HG03439 (cell line): ENCODE results near the gene PRIM2.
"Not testable (repeated sequence)": the region's sequence is repeated elsewhere in the genome, so short reads cannot be mapped to it uniquely, and the experiment has no call there.

Experiments
- ATAC-seq: cut with Tn5 transposase; IDR thresholded peaks from one replicate; pipeline ENCODE4 v1.9.1; 2021; ENCODE audit warnings: mild to moderate bottlenecking, moderate library complexity; ENCODE audit not compliant: unreplicated experiment

The PRIM2 gene

DNA sequence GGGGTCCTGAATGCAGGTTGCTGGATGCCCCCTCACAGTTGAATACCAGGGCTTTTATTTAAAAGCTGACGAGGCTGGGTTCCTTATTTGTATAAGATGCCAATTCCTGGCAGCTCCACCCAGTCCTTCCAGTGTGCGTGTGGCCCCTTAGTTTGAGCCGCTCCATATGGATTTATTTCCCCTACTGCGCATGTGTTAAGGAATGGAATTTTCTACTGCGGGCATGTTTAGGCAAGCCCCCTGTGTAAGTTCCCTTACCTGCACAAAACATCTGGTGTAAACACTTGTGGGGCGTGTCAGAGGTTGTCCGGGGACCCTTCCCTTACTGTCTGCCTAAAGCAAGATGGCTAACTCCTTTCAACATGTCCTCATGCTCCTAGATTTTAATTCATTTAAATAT, 174.4 kb downstream of the PRIM2 start:
- not testable (repeated sequence) for ATAC-seq

DNA sequence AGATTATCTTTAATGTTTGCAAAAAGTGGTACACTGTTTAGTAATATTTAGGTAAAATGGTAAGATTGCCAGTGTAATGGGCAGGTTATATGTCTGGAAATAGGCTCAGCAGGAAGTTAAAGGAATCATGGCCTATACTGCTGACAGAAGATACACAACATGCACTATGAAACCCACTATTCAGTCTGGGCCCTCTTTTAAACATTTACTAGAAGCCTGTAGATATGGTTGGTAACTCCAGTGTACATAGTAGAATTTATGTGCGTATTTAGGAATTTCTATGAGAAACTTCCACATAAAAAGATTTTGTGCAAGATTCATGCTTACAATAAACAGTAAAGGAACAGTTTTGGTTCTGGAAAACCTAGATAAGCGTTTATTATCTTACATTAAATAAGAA, 178.8 kb downstream of the PRIM2 start:
- not testable (repeated sequence) for ATAC-seq

DNA sequence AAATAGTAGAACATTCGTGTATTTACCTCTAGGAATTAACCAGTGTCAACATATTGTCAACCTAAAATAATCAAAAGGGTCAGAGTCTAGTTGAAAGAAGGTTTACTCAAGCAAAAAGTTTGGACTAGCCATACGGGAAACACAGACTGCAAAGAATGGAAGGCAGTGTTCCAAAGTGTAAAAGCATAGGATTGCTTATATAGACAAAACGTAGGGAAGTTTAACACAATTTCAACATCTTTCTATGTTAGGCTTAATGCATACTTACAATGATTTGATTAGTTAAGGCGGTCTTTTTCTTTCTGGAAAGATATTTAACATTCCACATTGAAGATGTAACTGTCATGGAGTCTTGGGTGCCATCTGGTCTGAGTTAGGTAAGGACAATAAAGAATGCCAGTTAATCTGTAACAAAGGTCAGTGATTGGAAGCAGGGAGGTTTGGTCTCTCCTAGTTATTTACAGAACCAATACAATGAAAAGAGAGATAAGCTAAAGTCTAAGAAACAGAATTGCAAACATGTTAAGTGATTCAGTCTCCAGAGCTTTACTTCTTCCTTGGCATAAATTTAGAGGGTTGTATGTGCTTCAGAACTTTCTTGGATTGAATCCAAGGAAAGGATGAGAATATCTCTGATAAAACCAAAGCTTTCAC, 183.1 kb downstream of the PRIM2 start:
- ATAC-seq: not testable (repeated sequence)

DNA sequence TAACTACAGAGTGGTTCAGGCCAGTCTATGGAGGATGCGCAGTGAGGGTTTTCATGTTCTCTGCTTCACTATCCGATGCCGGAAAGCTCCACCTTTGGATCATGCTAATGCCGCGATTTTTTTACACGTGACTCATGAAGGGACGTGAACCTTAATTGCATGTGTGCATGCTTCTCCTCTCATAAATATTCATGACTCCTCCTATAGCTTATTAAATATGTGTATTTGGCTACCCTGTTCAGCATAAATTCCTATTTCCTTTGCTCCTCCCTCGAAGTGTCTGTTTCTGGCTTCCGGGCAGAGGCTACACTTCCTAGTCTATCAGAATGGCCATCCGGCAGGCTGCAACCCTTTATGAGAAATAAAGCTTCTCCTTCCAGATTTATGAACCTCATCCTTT, 185.0 kb downstream of the PRIM2 start:
- not testable (repeated sequence) for ATAC-seq

DNA sequence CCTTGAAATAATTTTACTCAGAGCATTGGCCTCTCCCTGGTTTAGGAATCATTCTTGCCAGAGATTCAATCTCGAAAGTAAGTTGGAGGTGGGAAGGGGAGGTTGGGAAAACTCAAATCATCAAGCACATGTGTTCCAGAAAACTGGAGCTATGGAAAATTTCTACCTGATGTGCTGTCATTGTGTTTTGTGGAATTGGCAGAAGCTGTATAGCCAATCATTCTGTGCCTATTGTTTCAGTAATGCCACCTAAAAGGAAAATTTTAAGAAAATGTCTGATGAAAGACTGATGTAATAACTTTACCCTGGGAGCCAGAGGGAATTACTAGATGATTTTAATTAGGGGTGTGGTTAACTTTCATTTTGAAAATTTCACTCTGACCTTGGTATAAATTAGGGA, 187.8 kb downstream of the PRIM2 start:
- ATAC-seq: not testable (repeated sequence)

DNA sequence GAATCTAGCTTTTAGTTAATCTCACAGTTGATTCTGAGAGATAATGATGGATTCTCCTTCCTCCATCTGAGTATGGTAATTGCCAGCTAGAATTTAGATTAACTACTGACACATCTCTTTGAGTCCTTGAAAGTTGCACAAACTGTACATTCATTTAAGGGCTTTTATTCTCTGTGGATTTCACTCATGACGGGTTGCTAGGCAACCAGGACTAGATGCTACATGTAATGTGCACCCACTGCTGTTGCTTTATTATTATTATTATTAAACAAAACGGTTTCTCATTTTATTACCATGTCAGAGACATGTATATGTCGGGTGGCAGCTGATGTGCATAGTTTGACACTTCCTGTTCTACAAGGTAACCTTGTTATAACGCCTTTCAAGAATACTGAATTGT, 193.0 kb downstream of the PRIM2 start:
- ATAC-seq: not testable (repeated sequence)

DNA sequence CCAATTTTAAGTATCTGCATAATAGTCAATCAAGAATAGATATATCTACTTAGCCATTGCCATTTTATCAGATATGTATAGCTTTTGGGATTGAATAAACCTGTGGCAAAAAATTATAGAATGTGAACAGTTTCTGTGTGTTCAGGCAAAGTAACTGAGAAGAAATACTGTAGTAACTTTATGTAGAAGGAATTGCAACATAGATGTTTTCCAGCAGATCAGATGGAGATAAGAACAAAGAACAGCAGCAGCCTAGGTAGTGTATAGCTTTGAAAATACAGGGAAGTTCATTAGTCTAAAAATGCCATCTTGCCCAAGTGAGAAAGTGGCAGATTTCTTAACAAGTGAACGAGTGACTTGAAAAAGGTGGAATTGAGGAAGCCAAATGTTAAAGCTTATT, 197.7 kb downstream of the PRIM2 start:
- ATAC-seq: not testable (repeated sequence)

DNA sequence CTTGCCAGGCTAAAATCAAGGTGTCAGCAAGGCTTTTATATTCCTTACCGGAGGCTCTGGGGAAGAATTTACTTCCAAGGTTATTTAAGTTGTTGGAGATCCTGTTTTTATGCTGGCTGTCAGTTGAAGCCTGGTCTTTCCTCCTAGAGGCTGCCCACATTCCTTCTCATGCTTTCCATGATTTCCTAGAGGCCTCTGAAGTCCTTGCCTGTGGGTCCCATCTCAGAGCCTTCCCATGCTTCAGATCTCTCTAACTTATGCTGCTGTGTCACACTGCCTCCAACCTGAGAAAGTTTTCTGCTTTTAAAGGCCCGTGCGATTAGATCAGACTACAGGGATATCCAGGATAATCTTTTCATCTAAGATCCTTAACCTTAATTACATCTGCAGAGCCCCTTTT, 198.4 kb downstream of the PRIM2 start:
- not testable (repeated sequence) for ATAC-seq

DNA sequence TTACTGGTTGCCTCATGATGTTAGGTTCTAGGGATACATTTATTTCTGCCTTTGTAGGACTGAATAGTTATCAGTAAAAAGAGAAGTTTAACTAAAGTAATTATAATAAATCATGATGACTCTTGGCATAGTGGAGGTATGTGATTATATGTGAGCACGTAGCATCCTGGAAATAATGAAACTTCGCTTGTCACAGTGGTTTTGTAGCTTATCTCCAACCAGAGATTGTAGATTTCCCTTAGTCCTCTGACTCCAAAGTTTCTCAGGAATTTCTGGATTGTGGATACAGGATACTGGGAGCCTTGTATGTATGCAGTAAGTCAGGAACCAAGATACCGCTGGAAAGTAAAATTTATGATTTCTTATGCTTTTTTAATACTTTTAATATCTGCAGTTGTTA, 199.3 kb downstream of the PRIM2 start:
- not testable (repeated sequence) for ATAC-seq

DNA sequence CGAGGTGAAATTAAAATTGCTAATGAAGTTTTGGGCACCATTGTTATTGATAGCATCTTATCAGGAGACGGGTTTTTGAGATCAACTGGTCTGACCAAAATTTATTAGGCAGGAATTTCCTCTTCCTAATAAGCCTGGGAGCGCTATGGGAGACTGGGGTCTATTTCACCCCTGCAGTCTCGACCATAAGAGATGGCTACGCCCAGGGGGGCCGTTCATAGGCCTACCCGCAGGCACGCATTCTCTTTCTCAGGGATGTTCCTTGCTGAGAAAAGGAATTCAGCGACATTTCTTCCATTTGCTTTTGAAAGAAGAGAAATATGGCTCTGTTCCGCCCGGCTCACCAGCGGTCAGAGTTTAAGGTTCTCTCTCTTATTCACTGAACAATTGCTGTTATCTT, 201.8 kb downstream of the PRIM2 start:
- ATAC-seq: not testable (repeated sequence)

DNA sequence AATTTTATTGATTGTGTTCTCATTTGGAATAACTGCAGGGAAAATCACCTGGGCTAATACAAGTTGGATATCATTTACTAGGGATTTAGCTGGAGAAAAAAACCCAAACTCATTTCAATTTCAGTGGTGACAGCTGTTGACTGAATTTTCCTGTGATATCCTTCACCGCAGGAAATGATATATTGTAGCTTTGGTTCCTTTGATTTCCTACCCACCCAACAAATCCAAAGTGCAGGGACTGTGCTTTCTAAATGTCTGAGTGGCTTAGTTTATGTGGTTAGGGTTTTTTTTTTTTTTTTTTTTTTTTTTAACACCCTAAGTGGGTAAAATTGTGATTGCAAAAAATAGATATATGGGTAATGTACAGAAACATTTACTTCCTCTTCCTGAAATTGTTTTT, 203.7 kb downstream of the PRIM2 start:
- not testable (repeated sequence) for ATAC-seq

DNA sequence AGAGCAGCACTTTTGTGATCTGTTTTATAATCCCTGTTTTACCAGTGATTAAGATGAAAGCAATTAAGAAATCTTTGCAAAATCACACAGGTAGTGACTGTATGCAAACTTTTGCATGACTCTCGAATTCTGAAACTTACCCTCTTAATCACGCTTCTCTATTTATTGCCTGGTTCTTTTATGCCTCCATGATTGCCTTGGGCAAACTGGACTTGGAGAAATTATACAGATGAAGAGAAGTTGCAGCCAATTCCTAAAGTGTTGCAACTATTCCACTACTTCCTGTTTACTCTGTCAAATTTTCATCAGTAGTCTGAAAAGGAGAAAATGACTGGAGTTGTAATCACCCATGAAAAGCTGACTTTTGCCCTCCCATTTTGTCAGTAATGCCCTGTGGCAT, 205.8 kb downstream of the PRIM2 start:
- not testable (repeated sequence) for ATAC-seq

DNA sequence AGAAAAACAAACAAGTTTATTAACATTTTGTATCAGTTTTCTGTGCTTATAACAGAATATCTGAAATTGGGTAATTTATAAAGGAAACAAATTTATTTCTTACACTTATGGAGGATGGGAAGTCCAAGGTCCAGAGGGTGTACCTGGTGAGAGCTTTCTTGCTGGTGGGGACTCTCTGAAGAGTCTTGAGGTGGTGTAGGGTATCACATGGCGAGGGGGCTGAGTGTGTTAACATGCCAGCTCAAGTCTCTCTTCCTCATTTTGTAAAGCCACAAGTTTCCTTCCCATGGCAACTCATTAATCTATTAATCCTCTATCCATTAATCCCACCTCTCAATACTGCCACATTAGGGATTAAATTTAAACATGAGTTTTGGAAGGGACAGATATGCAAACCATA, 212.3 kb downstream of the PRIM2 start:
- ATAC-seq: not testable (repeated sequence)

DNA sequence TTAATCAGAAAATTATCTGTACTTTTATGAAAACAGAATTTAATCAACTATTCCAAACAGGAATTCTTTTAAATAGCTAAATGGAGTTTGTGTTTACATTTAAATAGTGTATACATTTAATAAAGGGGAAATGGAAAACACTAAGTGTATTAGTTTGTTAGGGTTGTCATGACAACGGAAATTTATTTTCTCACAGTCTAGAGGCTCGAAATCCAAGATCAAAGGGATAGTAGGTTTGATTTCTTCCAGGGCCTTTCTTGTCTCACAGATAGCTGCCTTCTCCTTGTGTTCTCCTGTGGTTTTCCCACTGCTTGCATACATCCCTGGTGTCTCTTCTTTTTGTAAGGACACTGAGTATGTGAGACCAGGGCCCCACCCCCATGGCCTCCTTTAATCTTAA, 215.2 kb downstream of the PRIM2 start:
- ATAC-seq: not testable (repeated sequence)

DNA sequence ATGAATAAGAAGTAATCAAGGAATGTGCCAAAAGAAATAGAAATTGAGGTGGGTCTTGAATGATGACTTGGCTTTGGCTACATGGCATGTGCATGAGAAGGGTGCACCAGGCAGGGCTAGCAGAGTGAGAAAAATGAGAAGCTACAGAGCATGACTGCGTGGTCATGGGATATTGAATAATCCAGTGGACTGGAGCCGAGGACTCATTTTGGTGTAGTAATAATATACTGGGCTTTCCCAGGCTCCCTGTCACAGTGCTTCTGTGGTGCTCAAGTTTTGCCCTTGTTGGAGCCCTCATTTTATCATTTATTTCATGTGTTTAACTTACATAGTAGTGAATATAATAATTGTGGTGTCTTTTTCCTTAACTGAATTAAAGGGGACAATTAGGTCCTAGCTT, 217.7 kb downstream of the PRIM2 start:
- ATAC-seq: not testable (repeated sequence)

DNA sequence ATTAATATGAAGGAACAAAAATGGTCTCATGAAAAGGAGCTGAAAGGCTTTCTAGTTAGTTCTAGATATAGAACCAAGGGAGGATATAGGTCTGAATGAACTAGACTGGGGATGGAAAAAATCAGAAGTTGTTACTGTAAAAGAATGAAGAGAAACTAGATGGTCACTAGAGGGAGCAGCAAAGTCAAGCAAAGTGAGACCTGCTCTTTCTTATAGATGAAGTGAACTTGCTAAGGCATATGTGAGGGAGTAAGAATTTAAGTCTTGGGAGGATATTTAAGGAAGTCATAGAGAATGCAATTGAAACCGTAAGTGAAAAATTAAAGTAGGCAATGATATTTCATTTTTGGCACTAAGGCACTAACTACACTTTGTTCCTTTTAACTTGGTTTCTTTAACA, 218.6 kb downstream of the PRIM2 start:
- not testable (repeated sequence) for ATAC-seq

DNA sequence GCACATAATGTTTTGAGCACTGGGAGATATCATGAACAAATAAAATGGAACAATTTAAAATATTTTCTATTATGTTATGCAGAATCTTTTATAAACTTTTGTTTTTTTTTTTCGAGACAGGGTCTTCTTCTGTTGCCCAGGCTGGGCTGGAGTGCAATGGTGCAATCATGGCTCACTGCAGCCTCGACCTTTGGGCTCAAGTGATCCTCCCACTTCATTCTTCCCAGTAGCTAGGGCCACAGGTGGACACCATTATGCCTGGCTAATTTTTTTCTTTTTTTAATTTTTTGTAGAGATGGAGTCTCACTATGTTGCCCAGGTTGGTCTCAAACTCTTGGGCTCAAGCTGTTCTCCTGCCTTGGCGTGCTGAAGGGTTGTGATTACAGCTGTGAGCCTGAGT, 220.5 kb downstream of the PRIM2 start:
- not testable (repeated sequence) for ATAC-seq

DNA sequence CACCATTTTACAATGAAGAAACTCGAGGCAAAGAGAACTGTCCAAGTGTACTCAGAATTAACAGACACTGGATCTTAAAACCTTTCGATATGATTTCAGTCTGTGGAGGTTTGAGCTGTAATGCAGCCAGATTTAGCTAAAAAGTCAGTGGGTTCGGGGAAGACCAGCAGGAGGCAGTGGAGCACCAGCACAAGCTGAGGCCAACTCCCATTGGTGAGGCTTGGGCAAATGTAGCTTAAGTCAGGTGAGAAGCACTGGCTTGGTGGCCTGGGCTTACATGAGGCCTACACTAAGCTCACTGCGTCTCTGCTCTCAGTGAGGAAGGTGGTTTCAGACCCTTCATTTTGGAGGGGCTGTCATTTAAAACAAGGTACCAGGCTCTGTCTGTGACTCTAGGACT, 234.5 kb downstream of the PRIM2 start:
- ATAC-seq: not testable (repeated sequence)

DNA sequence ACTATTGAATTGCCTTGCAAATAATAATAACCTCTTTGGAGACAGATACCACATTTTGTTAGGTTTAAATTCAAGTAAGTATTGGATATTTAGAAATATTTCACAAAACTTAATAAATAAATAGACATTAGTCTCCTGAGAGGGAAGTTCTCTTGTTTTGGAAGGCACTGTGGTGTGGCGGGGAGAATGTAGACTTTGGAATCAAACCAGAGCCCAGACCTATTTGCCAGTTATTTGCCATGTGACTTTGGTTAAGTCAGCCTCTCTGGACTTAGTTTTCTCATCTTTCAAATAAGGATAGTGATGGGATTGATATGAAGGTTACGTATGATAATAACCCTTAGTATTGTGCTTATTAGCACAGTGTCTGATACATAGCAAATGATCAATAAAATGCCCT, 240.4 kb downstream of the PRIM2 start:
- not testable (repeated sequence) for ATAC-seq

DNA sequence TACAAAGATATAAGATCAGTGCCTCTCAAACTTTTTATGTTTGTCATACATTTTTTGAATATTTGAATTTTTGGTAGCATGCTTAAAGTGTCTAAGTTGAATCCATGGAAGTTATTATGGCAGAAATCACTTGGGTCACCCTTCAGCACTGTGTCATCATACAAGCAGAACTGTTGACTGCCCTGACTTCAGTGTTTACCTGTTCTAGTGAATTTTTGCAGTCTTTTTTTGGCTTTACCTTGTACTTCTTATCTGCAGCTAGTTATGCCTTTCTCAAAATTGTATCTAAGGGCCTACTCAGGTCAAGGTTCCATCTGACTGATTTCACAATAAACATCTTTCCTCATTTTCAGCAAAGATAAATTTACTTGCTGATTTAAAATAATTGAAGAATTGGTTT, 241.7 kb downstream of the PRIM2 start:
- ATAC-seq: not testable (repeated sequence)

DNA sequence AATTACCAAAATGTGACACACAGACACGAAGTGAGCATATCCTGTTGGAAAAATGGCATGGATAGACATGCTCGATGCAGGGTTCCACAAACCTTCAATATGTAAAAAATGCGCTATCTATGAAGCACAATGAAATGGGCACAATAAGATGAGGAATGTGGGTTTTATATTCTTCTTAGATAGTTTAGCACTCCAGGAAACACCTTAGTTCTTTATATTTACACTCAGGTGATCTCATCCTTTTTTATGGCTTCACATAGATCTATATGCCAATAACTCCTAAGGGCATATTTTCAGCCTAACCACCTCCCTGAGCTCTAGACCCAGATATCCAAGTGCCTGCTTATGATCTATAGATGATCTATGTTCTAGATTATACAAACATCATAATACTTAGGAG, 244.8 kb downstream of the PRIM2 start:
- not testable (repeated sequence) for ATAC-seq

DNA sequence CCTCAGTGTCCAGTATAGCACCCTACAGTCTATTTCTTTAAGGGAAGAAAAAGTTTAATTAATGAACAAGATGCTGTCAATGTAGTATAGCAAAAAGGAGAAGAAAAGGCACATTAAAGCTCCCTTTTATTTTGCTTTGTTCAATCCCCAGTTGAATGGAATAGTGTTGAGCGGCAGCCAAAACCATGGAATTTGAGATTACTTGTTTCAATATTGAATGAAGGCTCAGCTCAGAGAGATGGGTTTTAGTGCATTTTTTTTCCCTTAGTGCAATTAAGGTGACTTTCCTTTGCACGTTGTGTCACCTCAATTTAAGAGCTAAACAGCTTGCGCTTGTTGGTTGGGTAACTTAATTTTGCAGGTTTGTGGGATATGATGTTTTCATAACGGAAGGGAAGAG, 254.7 kb downstream of the PRIM2 start:
- ATAC-seq: not testable (repeated sequence)

DNA sequence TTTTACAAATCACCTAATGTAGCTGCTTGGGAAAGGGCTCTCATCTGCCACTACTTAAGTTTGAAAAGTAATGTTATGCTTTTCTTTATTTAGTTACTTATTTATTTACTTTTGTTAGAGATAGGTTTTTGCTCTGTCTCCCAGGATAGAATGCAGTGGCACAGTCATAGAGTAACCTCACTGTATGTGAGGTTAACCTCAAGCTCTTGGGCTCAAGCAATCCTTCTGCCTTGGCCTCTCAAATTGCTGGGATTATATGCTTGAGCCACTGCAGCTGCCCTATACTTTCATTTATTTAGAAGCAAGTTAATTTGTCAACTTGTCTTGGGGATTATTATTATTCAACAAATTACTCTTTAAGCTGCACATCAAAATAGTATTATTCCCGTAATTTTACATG, 255.4 kb downstream of the PRIM2 start:
- not testable (repeated sequence) for ATAC-seq
